ENCODE results near the gene TNFRSF25. TPM values are rescaled to one million over a fixed set of nuclear protein-coding genes. Genes with fewer than 3 reads are reported as not detected.

Gene TNFRSF25
- total and polyA plus RNA-seq, 2 experiments from 2014 or later: 13.6 to 25.3 TPM

DNA sequence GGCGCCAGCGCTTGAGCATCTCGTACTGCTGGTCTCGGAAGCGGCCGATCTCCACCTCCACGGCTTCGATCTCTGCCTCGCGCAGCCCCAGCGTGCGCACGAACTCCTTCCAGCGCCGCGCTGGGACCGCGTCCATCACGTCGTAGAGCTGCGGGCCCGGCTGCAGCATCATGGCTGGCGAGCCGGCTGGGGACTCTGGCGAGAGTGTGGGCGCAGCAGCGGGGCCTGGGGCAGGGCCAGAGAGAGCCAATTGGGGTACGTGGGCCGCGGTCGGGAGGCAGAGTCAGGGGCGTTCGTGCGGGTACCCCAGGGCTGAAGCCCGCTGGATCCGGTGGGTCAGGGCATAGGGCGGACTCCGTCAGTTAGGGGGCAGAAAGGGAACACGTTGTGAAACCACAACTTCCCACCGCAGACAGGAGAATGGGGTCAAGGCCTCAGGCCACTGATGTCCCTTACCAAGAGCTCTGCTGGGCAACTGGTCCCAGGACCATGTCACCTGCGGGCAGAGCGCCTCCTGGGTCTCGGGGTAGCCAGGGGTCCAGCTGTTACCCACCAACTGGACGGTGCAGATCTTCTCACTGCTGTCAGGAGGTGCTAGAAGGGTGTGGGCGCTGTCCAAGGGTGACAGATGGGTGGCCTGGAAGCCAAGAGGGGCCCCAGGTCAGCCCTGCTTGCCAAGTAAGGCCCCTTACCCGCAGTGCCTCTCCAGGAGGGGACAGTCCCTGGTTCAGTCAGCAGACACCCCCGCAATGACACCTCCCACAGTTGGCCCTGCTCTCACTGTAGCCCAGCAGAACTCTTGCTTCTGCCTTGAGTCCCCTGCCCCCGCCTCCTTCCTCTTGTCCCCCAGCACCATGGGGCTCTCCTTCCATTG lies 4.2 kb downstream of the TNFRSF25 start:
- no peak for ATAC-seq
- H3K36me3 ChIP-seq (ENCODE audit: insufficient read depth): no peaks in the 10 kb centered on the region
- Mint-ChIP-seq H3K9me3 (no peaks in the 10 kb centered on the region; the same call in 2 of the 3 replicates), H3K36me3 (ENCODE audit: low read depth) (peaks cover 12% of the 10 kb centered on the region), H3K27ac (no peak overlapping the region), H3K4me1 (peaks cover 29% of the 10 kb centered on the region), H3K27me3 (ENCODE audit: insufficient read depth, low read depth, poor library complexity) (peaks cover 19% of the 10 kb centered on the region), H3K4me3 (no peak overlapping the region)
- H3K4me1 ChIP-seq (ENCODE audit: insufficient read depth): peaks cover 12% of the 10 kb centered on the region
- H3K79me2 ChIP-seq (replicated peaks; ENCODE audit: insufficient read depth): no peaks in the 10 kb centered on the region
- TF ChIP-seq NANOG (IDR thresholded peaks at IDR 0.05; ENCODE audit: borderline replicate concordance): no peak
- no peak for TF ChIP-seq EZH2 (IDR thresholded peaks at IDR 0.05; ENCODE audit: low read depth, unreplicated experiment)
- TF ChIP-seq POLR2AphosphoS5 (IDR thresholded peaks at IDR 0.05; ENCODE audit: low read depth): peak; percentile 11; the same call in 1 of the 2 replicates
- no peak for TF ChIP-seq STAT1 (IDR thresholded peaks at IDR 0.05; ENCODE audit: unreplicated experiment)
- TF ChIP-seq EZH2phosphoT487 (IDR thresholded peaks at IDR 0.05; ENCODE audit: unreplicated experiment): no peak
- TF ChIP-seq ZNF114 (CRISPR knock-in tag; IDR thresholded peaks at IDR 0.05): no peak
- DNase-seq (ENCODE audit: low spot score): no peak
- H2AFZ ChIP-seq: no peak overlapping the region
- peaks cover 14% of the 10 kb centered on the region; the same call in 1 of the 2 replicates for H3F3A ChIP-seq (replicated peaks; ENCODE audit: low read depth)
- H3K9me2 ChIP-seq (ENCODE audit: insufficient read depth): no peaks in the 10 kb centered on the region
- H3K27ac ChIP-seq (ENCODE audit: low read depth): no peak overlapping the region
- H4K20me1 ChIP-seq (replicated peaks; ENCODE audit: insufficient read depth): no peaks in the 10 kb centered on the region
- peaks cover 6% of the 10 kb centered on the region; the same call in 1 of the 2 replicates for H3K27me3 ChIP-seq (ENCODE audit: insufficient read depth)
- no peak overlapping the region for H3K4me2 ChIP-seq
- no peak overlapping the region for H3K4me3 ChIP-seq

- Histone ChIP-seq H3K36me3 (ENCODE audit: insufficient read depth) (no peaks in the 10 kb centered on the region), H3K9me2 (ENCODE audit: insufficient read depth) (no peaks in the 10 kb centered on the region), H3K27ac (ENCODE audit: low read depth) (no peak overlapping the region; the same call in 1 of the 2 replicates), H3F3A (replicated peaks; ENCODE audit: low read depth) (peaks cover 14% of the 10 kb centered on the region; the same call in 1 of the 2 replicates), H4K20me1 (replicated peaks; ENCODE audit: insufficient read depth) (no peaks in the 10 kb centered on the region), H3K27me3 (ENCODE audit: insufficient read depth) (peaks cover 13% of the 10 kb centered on the region), H3K4me1 (ENCODE audit: insufficient read depth) (peaks cover 12% of the 10 kb centered on the region), H3K79me2 (replicated peaks; ENCODE audit: insufficient read depth) (no peaks in the 10 kb centered on the region), H2AFZ (no peak overlapping the region), H3K4me2 (peak overlapping the region; percentile 78; the same call in 1 of the 2 replicates), H3K4me3 (no peak overlapping the region)
- Mint-ChIP-seq H3K27ac (no peak overlapping the region), H3K27me3 (ENCODE audit: insufficient read depth, low read depth, poor library complexity) (peaks cover 19% of the 10 kb centered on the region), H3K9me3 (no peaks in the 10 kb centered on the region; the same call in 2 of the 3 replicates), H3K4me1 (peaks cover 29% of the 10 kb centered on the region), H3K4me3 (peak overlapping the region; percentile 35; the same call in 2 of the 3 replicates), H3K36me3 (ENCODE audit: low read depth) (peaks cover 12% of the 10 kb centered on the region)
- ATAC-seq (no peak), DNase-seq (ENCODE audit: low spot score) (no peak)
- TF ChIP-seq EZH2 (IDR thresholded peaks at IDR 0.05; ENCODE audit: low read depth, unreplicated experiment) (no peak), EZH2phosphoT487 (IDR thresholded peaks at IDR 0.05; ENCODE audit: unreplicated experiment) (no peak), ZNF462 (CRISPR knock-in tag; IDR thresholded peaks at IDR 0.05) (no peak), NANOG (IDR thresholded peaks at IDR 0.05; ENCODE audit: borderline replicate concordance) (no peak), CREB1 (CRISPR knock-in tag; IDR thresholded peaks at IDR 0.05; ENCODE audit: low read depth) (no peak), STAT1 (IDR thresholded peaks at IDR 0.05; ENCODE audit: unreplicated experiment) (no peak), ZNF331 (CRISPR knock-in tag; IDR thresholded peaks at IDR 0.05; ENCODE audit: low read depth) (no peak)
- TF ChIP-seq, protein P1, sequence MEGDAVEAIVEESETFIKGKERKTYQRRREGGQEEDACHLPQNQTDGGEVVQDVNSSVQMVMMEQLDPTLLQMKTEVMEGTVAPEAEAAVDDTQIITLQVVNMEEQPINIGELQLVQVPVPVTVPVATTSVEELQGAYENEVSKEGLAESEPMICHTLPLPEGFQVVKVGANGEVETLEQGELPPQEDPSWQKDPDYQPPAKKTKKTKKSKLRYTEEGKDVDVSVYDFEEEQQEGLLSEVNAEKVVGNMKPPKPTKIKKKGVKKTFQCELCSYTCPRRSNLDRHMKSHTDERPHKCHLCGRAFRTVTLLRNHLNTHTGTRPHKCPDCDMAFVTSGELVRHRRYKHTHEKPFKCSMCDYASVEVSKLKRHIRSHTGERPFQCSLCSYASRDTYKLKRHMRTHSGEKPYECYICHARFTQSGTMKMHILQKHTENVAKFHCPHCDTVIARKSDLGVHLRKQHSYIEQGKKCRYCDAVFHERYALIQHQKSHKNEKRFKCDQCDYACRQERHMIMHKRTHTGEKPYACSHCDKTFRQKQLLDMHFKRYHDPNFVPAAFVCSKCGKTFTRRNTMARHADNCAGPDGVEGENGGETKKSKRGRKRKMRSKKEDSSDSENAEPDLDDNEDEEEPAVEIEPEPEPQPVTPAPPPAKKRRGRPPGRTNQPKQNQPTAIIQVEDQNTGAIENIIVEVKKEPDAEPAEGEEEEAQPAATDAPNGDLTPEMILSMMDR (conservative IDR thresholded peaks at IDR 0.05; ENCODE audit: low read depth in 2 of 2): no peak
- TF ChIP-seq, protein P2, sequence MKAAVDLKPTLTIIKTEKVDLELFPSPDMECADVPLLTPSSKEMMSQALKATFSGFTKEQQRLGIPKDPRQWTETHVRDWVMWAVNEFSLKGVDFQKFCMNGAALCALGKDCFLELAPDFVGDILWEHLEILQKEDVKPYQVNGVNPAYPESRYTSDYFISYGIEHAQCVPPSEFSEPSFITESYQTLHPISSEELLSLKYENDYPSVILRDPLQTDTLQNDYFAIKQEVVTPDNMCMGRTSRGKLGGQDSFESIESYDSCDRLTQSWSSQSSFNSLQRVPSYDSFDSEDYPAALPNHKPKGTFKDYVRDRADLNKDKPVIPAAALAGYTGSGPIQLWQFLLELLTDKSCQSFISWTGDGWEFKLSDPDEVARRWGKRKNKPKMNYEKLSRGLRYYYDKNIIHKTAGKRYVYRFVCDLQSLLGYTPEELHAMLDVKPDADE (IDR thresholded peaks at IDR 0.05): no peak
Observed at GRCh38 chr1:6461051-6461530, 4.9 kb downstream of the TNFRSF25 start.

Data from GM23338 (cell line).